Endothelial cell of umbilical vein (primary cell): ENCODE data around the gene ZBTB18. TPM values are rescaled to one million over a fixed set of nuclear protein-coding genes. Genes with fewer than 3 reads are reported as not detected.

Experiments used
- BruUV-seq: library from RNA; stranded (reverse); fragments of 400-500 nt; replicated peaks from 2 replicates; lab custom pipeline; 2021; lab: Mats Ljungman, UMichigan
- CTCF ChIA-PET: fragments of 300-600, 350-600 bp; sonication (Branson Sonifier 250); formaldehyde crosslinking; loops from one replicate; lab custom pipeline; 2021; ENCODE audit warnings: antibody characterized with exemption, inconsistent platforms; lab: Charles Lee
- POLR2A ChIA-PET: fragments of 300-600, 350-600 bp; sonication (Branson Sonifier 250); formaldehyde crosslinking; loops from one replicate; lab custom pipeline; 2021; ENCODE audit warnings: antibody characterized with exemption, inconsistent platforms; lab: Charles Lee
- DNase-seq: peaks from one replicate; pipeline ENCODE4 v3.0.0-alpha.2; 2011; ENCODE audit warnings: low read depth, low spot score
- FAIRE-seq: peaks from 2 replicates; lab custom pipeline; 2011; peaks lifted over from hg19 to GRCh38; lab: Jason Lieb, UNC
- H2AFZ ChIP-seq: 2 replicates; pipeline ENCODE4 v1.6.0; 2012; ENCODE audit warnings: low read depth, low read length, control low read depth, inconsistent platforms
- H3K27ac ChIP-seq: 2 replicates; pipeline ENCODE4 v1.5.1; 2011; ENCODE audit warnings: low read depth, mild to moderate bottlenecking, control low read depth, low read length, moderate library complexity; ENCODE audit not compliant: insufficient read depth
- H3K27me3 ChIP-seq, 2 experiments: 2 replicates each; pipeline versions ENCODE4 v1.6.0 to v1.6.1; 2011; ENCODE audit warnings: low read length in 2 of 2, mixed read lengths in 1 of 2; ENCODE audit not compliant: control insufficient read depth in 2 of 2, insufficient read depth in 2 of 2
- H3K36me3 ChIP-seq, 2 experiments: 2 replicates in 1 of 2; 3 replicates in 1 of 2; pipeline ENCODE4 v1.5.1; 2011; ENCODE audit warnings: low read length in 2 of 2, mild to moderate bottlenecking in 1 of 2, moderate library complexity in 1 of 2; ENCODE audit not compliant: control insufficient read depth in 2 of 2, insufficient read depth in 2 of 2; ENCODE audit errors: extremely low read depth in 1 of 2
- H3K4me1 ChIP-seq: 3 replicates; pipeline ENCODE4 v1.5.1; 2011; ENCODE audit warnings: mild to moderate bottlenecking, low read length; ENCODE audit not compliant: control insufficient read depth, insufficient read depth; ENCODE audit errors: extremely low read depth
- H3K4me2 ChIP-seq: 2 replicates; pipeline ENCODE4 v1.6.1; 2011; ENCODE audit warnings: low read length, control low read depth, mixed read lengths; ENCODE audit not compliant: insufficient read depth
- H3K4me3 ChIP-seq, 3 experiments: fragments of 200-600 bp in 1 of 3; sonication (generic), shearing (Covaris generic) in 1 of 3; replicated peaks in 1 of 3; 2 replicates each; pipeline ENCODE4 v1.5.1; 2011 to 2016; ENCODE audit warnings: control low read depth in 3 of 3, low read length in 3 of 3, mild to moderate bottlenecking in 2 of 3, inconsistent platforms in 1 of 3, low read depth in 1 of 3, moderate library complexity in 1 of 3; ENCODE audit not compliant: insufficient read depth in 1 of 3
- H3K79me2 ChIP-seq: 2 replicates; pipeline ENCODE4 v1.6.0; 2012; ENCODE audit warnings: low read length, inconsistent platforms; ENCODE audit not compliant: control insufficient read depth, insufficient read depth
- H3K9ac ChIP-seq: replicated peaks from 2 replicates; pipeline ENCODE3; 2011; ENCODE audit warnings: low read length, control low read depth; ENCODE audit not compliant: insufficient read depth; ENCODE audit errors: extremely low read depth
- H3K9me1 ChIP-seq: replicated peaks from 3 replicates; pipeline ENCODE4 v1.6.0; 2011; ENCODE audit warnings: mild to moderate bottlenecking, low read length; ENCODE audit not compliant: control insufficient read depth, insufficient read depth; ENCODE audit errors: extremely low read depth
- H3K9me3 ChIP-seq: replicated peaks from 2 replicates; pipeline ENCODE4 v1.5.1; 2012; ENCODE audit warnings: low read length, inconsistent platforms; ENCODE audit not compliant: control insufficient read depth, insufficient read depth
- H4K20me1 ChIP-seq: replicated peaks from 2 replicates; pipeline ENCODE3; 2011; ENCODE audit warnings: mild to moderate bottlenecking, low read length; ENCODE audit not compliant: control insufficient read depth, insufficient read depth; ENCODE audit errors: extremely low read depth
- EZH2 ChIP-seq: IDR thresholded peaks from 2 replicates; pipeline ENCODE4 v1.6.1; 2012; ENCODE audit warnings: borderline replicate concordance, low read depth, mild to moderate bottlenecking, moderate library complexity, low read length, inconsistent platforms; ENCODE audit not compliant: severe bottlenecking
- FOS ChIP-seq: IDR thresholded peaks from 2 replicates; pipeline ENCODE4 v1.6.1; 2011; ENCODE audit warnings: mild to moderate bottlenecking, low read length, moderate library complexity, borderline replicate concordance; ENCODE audit not compliant: insufficient read depth
- MYC ChIP-seq: IDR thresholded peaks from one replicate; pipeline ENCODE4 v1.6.1; 2011; ENCODE audit warnings: mild to moderate bottlenecking, low read depth, low read length
- dilution Hi-C: fragments of 300-500 bp; cut with MboI; formaldehyde crosslinking; loops from one replicate; pipeline ENCODE4 v1.15.0; 2019; ENCODE audit warnings: low sequenced_read_pairs; ENCODE audit not compliant: extremely low pct_ligation_motif_present
- intact Hi-C: fragments of 100-400 bp; cut with micrococcal nuclease; formaldehyde crosslinking; loops from one replicate; pipeline ENCODE4 v1.10.0; 2022
- polyA plus RNA-seq, 4 experiments: library from polyadenylated mRNA; depleted of rRNA in 3 of 4; stranded (reverse) in 3 of 4; unstranded in 1 of 4; fragments of >200 nt; gene quantifications; 2 replicates each; pipeline versions ENCODE4 v1.2.1 to v1.2.3, GENCODE V29; 2011 to 2012; ENCODE audit warnings: missing spikeins in 1 of 4
- total RNA-seq: library from RNA; stranded (reverse); gene quantifications from 2 replicates; pipeline ENCODE4 v1.2.3, GENCODE V29; 2021
- TF ChIP-seq, protein P1 (sequence below): IDR thresholded peaks from 2 replicates; pipeline ENCODE4 v1.6.1; 2011; ENCODE audit not compliant: insufficient read depth, insufficient read length
- TF ChIP-seq, protein P2 (sequence below), 2 donors: IDR thresholded peaks; 1 replicate in 1 of 2; 2 replicates in 1 of 2; pipeline ENCODE4 v1.5.1; 2011; ENCODE audit warnings: low read length in 2 of 2, mild to moderate bottlenecking in 2 of 2, moderate library complexity in 2 of 2, control low read depth in 1 of 2, inconsistent platforms in 1 of 2, low read depth in 1 of 2; ENCODE audit not compliant: insufficient read depth in 1 of 2; ENCODE audit errors: extremely low read depth in 1 of 2

The ZBTB18 gene
- total and polyA plus RNA-seq, 2 donors (not counting 3 experiments of a cell fraction or from before 2014, with no cell fraction given) = 15.5 to 21.1 TPM

DNA sequence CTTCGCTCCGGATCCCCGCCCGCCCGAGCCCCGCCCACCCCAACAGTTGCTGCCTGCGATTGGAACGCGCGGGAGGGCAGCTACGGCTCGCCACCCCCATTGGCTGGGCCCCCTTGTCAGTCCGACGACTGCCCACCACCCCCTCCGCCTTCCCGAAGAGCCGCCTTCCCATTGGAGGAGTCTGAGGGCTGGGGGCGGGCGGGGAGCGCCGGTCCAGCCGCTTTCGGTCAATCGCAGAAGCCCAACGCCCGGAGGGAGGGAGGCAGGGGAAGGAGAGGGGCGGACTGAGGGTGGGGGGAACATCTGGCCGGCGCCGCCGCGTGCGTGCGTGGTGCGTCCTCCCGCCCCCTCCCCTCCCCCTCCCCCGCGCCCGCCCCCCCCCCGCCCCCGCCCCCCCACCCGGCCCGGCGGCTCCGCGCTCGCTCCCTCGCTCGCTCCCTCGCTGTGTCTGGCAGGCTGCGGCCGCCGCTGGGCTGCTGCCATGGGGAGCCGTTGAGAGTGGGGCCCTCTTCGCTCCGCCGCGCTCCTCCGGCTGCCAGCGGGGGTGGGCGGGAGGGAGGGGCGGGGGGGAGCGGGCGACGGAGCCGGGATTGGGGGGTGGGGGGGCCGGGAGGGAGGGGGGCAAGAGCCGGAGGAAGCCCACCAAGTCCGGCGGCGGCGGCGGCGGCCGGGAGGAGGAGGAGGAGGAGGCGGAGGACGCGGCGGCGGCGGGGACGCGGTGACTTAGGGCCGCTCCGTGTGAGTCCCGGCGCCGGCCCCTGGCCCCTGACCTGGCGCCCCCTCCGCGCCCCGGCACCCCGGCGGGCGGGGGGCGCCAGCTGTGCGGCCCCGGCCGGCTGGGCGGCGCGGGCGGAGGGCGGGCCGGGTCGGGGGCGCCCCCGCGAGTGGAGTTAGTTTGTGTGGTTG is 2.6 kb upstream of the ZBTB18 start:
- no peak overlapping the region for H3K9ac ChIP-seq
- FAIRE-seq = peak; percentile 89
- H3K9me3 ChIP-seq = no peaks in the 10 kb centered on the region
- ChIA-PET CTCF (interaction anchor here (0.7 to 2.5 kb wide), 7 partner anchors 10 to 705 kb away, joined by 3 to 10 read pairs (median 3); no protein-coding TSS in a partner anchor), POLR2A (interaction anchor here (0.5 to 1.4 kb wide), 9 partner anchors 37 to 251 kb away, joined by 3 to 6 read pairs (median 4); partner anchors contain the start of gene AKT3)
- peaks cover 0 to 2% of the 10 kb centered on the region in 2 experiments for H3K36me3 ChIP-seq
- no TSS peak for BruUV-seq
- no peak overlapping the region for H3K4me2 ChIP-seq
- peaks cover 33% of the 10 kb centered on the region for H3K4me1 ChIP-seq
- TF ChIP-seq, protein P1, sequence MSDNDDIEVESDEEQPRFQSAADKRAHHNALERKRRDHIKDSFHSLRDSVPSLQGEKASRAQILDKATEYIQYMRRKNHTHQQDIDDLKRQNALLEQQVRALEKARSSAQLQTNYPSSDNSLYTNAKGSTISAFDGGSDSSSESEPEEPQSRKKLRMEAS = peak; percentile 41
- TF ChIP-seq EZH2 (no peak), FOS (no peak), MYC (peak; percentile 77)
- TF ChIP-seq, protein P2, sequence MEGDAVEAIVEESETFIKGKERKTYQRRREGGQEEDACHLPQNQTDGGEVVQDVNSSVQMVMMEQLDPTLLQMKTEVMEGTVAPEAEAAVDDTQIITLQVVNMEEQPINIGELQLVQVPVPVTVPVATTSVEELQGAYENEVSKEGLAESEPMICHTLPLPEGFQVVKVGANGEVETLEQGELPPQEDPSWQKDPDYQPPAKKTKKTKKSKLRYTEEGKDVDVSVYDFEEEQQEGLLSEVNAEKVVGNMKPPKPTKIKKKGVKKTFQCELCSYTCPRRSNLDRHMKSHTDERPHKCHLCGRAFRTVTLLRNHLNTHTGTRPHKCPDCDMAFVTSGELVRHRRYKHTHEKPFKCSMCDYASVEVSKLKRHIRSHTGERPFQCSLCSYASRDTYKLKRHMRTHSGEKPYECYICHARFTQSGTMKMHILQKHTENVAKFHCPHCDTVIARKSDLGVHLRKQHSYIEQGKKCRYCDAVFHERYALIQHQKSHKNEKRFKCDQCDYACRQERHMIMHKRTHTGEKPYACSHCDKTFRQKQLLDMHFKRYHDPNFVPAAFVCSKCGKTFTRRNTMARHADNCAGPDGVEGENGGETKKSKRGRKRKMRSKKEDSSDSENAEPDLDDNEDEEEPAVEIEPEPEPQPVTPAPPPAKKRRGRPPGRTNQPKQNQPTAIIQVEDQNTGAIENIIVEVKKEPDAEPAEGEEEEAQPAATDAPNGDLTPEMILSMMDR (IDR thresholded peaks at IDR 0.05; ENCODE audit: extremely low read depth in 1 of 2, insufficient read depth in 1 of 2, low read depth in 1 of 2, low read length in 2 of 2) = no peak
- peaks cover 40% of the 10 kb centered on the region for H3K79me2 ChIP-seq
- H3K27ac ChIP-seq = peak overlapping the region; percentile 93
- no peaks in the 10 kb centered on the region for H3K27me3 ChIP-seq
- dilution Hi-C loops = no loop called here
- H4K20me1 ChIP-seq = no peaks in the 10 kb centered on the region
- H3K4me3 ChIP-seq = peak overlapping the region in 1 of 3 experiments; percentile 65
- H3K9me1 ChIP-seq = no peaks in the 10 kb centered on the region
- peak; percentile 100 for DNase-seq
- intact Hi-C loops = loop anchor here (1.0 to 5.0 kb wide), 10 partner anchors 37 to 706 kb away; partner anchors contain the start of genes ADSS2 and AKT3
- no peak overlapping the region for H2AFZ ChIP-seq
